ENCODE measurements around the gene HMCN2.
"Not testable (repeated sequence)": the region's sequence is repeated elsewhere in the genome, so short reads cannot be mapped to it uniquely, and the experiment has no call there.

HMCN2 gene

GRCh38 chr9:130391866-130392265 lies 126.3 kb downstream of the HMCN2 start:
- DNase-seq (ENCODE audit: low spot score) = no peak

DNA sequence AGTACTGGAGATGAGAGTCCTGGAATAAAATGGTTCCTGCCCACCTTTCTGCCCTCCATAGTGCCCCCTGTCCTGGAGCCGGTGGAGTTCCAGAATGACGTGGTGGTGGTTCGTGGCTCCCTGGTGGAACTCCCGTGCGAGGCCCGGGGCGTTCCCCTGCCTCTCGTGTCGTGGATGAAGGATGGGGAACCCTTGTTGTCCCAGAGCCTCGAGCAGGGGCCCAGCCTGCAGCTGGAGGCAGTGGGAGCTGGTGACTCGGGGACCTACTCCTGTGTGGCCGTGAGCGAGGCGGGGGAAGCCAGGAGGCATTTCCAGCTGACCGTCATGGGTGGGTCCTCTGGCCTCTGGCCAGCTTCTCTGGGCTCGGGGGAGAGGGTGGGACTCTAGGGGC lies 128.1 kb downstream of the HMCN2 start:
- no peak for DNase-seq (ENCODE audit: low spot score)

DNA sequence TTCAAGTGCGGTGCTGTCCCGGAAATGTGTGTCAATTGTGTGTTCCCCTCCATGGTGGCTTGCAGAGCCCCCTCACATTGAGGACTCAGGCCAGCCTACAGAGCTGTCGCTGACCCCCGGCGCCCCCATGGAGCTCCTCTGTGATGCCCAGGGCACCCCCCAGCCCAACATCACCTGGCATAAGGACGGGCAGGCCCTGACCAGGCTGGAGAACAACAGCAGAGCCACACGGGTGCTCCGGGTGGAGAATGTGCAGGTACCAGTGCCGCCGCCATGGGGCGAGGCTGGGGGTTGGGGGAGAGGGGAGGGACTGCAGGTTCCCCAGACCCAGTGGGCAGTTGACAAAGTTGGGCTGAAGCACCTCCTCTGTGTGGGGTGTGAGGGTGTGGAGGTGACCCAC lies 128.8 kb downstream of the HMCN2 start:
- no peak for DNase-seq (ENCODE audit: low spot score)

DNA sequence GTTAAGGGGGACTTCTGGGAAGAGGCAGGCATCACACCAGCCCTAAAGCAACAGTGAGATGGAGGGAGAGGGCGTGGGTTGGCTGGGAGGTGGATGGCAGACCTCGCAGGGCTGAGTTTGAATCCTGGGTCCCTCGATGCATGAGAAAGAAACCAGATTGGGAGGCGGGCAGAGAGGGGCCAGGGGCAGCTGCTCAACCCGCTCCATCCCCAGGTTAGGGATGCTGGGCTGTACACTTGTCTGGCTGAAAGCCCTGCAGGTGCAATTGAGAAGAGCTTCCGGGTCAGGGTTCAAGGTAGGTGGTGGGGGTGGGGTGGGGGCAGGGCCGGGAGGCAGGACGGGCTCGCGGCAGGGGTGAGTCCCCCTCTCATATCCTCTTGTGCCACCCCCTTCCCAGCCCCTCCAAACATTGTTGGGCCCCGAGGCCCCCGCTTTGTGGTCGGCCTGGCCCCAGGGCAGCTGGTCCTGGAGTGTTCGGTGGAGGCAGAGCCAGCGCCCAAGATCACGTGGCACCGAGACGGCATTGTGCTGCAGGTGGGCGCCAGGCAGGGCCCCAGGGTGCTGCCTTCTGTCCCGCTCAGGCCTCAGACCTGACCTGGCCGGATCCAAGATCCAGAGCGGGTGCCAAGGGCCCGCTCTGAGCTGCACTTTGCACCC lies 129.4 kb downstream of the HMCN2 start:
- DNase-seq (ENCODE audit: low spot score) = no peak

DNA sequence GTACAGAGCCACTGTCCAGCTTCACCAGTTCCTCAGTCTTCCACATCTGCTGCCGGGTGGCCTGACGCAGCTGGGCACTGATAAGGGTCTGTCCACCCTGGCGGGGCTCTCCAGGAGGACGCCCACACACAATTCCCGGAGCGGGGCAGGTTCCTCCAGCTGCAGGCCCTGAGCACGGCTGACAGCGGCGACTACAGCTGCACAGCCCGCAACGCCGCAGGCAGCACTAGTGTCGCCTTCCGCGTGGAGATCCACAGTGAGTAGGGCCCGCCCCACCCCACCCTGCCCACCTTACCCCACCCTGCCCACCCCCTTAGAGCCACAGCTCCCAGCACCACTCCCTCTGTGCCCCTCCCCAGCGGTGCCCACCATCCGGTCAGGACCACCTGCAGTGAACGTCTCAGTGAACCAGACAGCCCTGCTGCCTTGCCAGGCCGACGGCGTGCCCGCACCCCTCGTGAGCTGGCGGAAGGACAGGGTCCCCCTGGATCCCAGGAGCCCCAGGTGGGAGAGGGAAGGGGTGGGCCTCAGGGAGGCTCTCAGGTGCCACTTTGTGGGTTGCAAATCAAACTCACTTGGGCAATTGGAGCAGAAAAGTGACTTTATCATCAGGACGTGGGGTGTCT lies 130.4 kb downstream of the HMCN2 start:
- no peak for DNase-seq (ENCODE audit: low spot score)

DNA sequence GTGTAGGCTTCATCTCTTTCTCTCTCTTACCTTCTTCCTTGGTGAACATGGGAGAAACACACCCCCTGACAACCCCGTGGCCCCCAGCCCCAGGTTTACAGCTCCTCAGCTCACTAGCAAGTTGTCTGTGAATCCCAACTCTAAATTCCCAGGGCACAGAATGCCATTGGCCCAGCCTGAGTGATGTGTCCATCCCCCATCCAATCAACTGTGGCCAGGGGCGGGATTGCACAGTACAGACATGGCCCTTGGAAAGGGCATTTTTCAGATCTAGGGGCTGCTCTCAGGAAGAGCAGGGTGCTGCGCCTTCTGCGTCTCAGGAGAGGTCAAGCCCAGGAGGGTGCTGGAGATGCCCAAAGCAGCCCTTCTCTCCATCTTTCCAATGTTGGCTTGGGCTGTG lies 131.0 kb downstream of the HMCN2 start:
- no peak for DNase-seq (ENCODE audit: low spot score)

- no peak for DNase-seq (ENCODE audit: low spot score)
Measured at GRCh38 chr9:130398487-130399240, 133.1 kb downstream of the HMCN2 start.

GRCh38 chr9:130399768-130400167 lies 134.2 kb downstream of the HMCN2 start:
- DNase-seq (ENCODE audit: low spot score) = no peak

- no peak for DNase-seq (ENCODE audit: low spot score)
Measured at GRCh38 chr9:130400870-130401269, 135.3 kb downstream of the HMCN2 start.

DNA sequence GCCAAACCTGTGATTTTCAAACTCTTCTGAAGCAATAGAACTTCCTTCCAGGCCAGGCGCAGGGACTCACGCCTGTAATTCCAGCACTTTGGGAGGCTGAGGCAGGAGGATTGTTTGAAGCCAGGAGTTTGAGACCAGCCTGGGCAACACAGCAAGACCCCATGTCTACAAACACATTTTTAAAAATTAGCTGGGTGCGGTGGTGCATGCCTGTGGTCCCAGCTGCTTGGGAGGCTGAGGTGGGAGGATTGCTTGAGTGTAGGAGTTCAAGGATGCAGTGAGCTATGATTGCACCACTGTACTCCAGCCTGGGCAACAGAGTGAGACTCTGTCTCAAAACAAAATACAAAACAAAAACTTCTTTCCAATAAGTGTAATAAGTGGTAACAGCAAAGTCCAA lies 136.2 kb downstream of the HMCN2 start:
- not testable (repeated sequence) for DNase-seq (ENCODE audit: low spot score)

GRCh38 chr9:130402243-130402642 lies 136.7 kb downstream of the HMCN2 start:
- DNase-seq (ENCODE audit: low spot score) = no peak

DNA sequence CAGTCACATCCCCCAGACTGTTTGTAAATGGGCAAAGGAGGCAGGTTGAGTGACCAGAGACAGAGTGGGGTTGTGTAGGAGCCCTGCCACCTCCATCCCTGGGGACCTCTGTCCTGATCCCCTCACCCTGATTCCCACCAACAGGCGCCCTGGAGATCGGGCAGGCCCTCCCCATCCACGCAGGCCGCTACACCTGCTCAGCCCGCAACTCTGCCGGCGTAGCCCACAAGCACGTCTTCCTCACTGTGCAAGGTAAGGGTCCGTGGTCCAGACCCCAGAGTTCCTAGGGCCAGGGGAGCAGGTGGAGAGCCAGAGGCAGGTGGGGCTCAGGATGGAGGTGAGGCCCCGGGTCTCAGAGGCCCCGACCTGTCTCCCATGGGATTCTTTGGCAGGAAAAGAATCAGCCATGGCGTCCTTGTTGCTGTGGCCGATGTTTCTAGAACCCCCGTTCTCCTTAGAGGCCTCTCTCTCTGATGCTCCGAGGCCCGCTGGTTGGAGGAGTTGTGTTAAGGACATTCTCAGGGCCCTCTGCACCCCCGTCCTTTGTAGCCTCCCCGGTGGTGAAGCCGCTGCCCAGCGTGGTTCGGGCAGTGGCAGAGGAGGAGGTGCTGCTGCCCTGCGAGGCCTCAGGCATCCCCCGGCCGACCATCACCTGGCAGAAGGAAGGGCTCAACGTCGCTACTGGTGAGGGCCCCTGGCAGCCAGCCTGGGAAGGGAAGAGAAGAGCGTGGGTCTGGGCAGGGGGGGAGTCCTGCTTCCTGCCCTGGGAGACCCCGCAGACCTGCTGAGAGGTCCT lies 137.3 kb downstream of the HMCN2 start:
- DNase-seq (ENCODE audit: low spot score) = no peak

GRCh38 chr9:130405657-130406257 lies 140.2 kb downstream of the HMCN2 start:
- no peak for DNase-seq (ENCODE audit: low spot score)

- no peak for DNase-seq (ENCODE audit: low spot score)
Measured at GRCh38 chr9:130406278-130406895, 140.8 kb downstream of the HMCN2 start.

- no peak for DNase-seq (ENCODE audit: low spot score)
Measured at GRCh38 chr9:130407916-130408663, 142.5 kb downstream of the HMCN2 start.

- DNase-seq (ENCODE audit: low spot score) = no peak
Measured at GRCh38 chr9:130408669-130409068, 143.1 kb downstream of the HMCN2 start.

DNA sequence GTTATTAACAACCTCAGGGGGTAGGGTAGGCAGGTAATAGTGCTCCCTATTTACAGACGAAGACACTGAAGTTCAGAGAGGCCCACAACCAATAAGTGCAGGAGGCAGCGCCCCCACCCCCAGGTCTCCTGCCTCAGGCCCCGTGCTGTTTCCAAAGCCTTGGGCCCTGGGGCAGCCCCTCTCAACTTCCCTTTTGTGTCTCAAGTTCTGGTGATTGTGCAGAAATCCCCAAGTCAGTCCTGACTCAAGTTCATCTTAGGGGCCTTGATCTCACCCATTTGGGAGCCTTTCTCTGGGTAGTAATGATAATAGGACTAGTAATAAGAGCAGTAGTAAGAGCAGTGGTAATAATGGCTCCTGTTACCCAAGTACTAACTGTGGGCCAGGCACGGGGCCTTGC lies 143.7 kb downstream of the HMCN2 start:
- DNase-seq (ENCODE audit: low spot score) = no peak

DNA sequence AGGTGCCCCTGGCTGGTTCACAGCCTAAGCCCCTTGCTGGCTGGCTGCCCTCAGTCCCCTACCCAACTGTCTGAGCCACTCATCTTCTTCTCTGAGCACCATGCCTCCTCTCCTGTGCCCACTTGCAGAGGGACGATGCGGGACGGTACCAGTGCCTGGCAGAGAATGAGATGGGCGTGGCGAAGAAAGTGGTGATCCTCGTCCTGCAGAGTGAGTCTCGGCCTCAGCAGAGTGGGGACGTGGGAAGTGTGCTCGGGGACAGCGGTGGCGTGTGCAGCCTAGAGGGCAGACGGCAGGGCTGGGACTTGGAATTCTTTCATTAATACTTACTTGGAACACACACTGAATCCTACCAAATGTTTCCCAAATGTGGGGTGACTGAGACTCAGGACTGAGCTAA lies 144.9 kb downstream of the HMCN2 start:
- DNase-seq (ENCODE audit: low spot score) = no peak

DNA sequence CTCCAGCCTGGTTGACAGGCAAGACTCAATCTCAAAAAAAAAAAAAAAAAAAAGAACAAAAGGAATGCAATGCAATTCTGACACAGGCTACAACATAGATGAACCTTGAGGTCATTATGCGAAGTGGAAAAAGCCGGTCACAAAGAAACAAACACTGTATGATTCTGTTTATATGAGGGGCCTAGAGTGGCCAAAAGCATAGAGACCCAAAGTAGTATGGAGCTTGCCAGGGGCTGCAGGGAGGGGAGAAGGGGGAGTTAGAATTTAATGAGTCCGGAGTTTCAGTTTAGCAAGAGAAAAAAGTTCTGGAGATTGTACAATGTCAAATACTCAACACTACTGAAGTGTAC lies 146.0 kb downstream of the HMCN2 start:
- no peak for DNase-seq (ENCODE audit: low spot score)

- no peak for DNase-seq (ENCODE audit: low spot score)
Measured at GRCh38 chr9:130414081-130414731, 148.6 kb downstream of the HMCN2 start.

Data from HuH-7.5 (cell line).